Progenitor cell of endocrine pancreas (in vitro differentiated cells): ENCODE results near the gene TRPM4. TPM values are rescaled to one million over a fixed set of nuclear protein-coding genes. Genes with fewer than 3 reads are reported as not detected.
"Not testable (repeated sequence)": the region's sequence is repeated elsewhere in the genome, so short reads cannot be mapped to it uniquely, and the experiment has no call there.

ENCODE experiments used
- DNase-seq: peaks from one replicate; pipeline ENCODE4 v3.0.0; 2021; ENCODE audit warnings: low spot score; ENCODE audit not compliant: unreplicated experiment
- H3K27ac Mint-ChIP-seq: 2 replicates; pipeline ENCODE4 v1.8.0; 2021; ENCODE audit warnings: mild to moderate bottlenecking, moderate library complexity, mixed read lengths
- H3K27me3 Mint-ChIP-seq: 2 replicates; pipeline ENCODE4 v1.8.0; 2021; ENCODE audit warnings: mixed read lengths
- H3K36me3 Mint-ChIP-seq: 2 replicates; pipeline ENCODE4 v1.8.0; 2022; ENCODE audit warnings: mixed read lengths; ENCODE audit not compliant: insufficient read depth
- H3K4me1 Mint-ChIP-seq: 2 replicates; pipeline ENCODE4 v1.8.0; 2021; ENCODE audit warnings: low read depth, mixed read lengths
- H3K4me3 Mint-ChIP-seq: 2 replicates; pipeline ENCODE4 v1.8.0; 2021; ENCODE audit warnings: low read depth, mild to moderate bottlenecking, moderate library complexity, mixed read lengths
- H3K9me3 Mint-ChIP-seq: 2 replicates; pipeline ENCODE4 v1.8.0; 2021; ENCODE audit warnings: low read depth, mixed read lengths
- total RNA-seq: library from RNA; stranded (reverse); gene quantifications from 2 replicates; pipeline ENCODE4 v1.2.1, GENCODE V29; 2021
- TF ChIP-seq, protein P1 (sequence below): fragments of 200-600 bp; sonication (generic); IDR thresholded peaks from one replicate; pipeline ENCODE4 v1.5.0; 2021; ENCODE audit warnings: antibody characterized with exemption, mild to moderate bottlenecking; ENCODE audit not compliant: unreplicated experiment

TRPM4 gene
- total RNA-seq, 1 donor from 2014 or later = 16.9 TPM

GRCh38 chr19:49118565-49119410, 38.8 kb upstream of the TRPM4 start, which contains the start of gene C19orf73:
C19orf73 (minus strand) TSS chr19:49119143; CDS start chr19:49119022, 121 bp downstream.
- Mint-ChIP-seq H3K9me3 (no peaks in the 10 kb centered on the region), H3K27me3 (peaks cover 27% of the 10 kb centered on the region), H3K27ac (peak within 1 kb of the TSS; percentile 93), H3K4me3 (peak within 1 kb of the TSS; percentile 79), H3K36me3 (no peaks in the 10 kb centered on the region), H3K4me1 (peaks cover 13% of the 10 kb centered on the region)
- TF ChIP-seq, protein P1, sequence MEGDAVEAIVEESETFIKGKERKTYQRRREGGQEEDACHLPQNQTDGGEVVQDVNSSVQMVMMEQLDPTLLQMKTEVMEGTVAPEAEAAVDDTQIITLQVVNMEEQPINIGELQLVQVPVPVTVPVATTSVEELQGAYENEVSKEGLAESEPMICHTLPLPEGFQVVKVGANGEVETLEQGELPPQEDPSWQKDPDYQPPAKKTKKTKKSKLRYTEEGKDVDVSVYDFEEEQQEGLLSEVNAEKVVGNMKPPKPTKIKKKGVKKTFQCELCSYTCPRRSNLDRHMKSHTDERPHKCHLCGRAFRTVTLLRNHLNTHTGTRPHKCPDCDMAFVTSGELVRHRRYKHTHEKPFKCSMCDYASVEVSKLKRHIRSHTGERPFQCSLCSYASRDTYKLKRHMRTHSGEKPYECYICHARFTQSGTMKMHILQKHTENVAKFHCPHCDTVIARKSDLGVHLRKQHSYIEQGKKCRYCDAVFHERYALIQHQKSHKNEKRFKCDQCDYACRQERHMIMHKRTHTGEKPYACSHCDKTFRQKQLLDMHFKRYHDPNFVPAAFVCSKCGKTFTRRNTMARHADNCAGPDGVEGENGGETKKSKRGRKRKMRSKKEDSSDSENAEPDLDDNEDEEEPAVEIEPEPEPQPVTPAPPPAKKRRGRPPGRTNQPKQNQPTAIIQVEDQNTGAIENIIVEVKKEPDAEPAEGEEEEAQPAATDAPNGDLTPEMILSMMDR = no peak
- DNase-seq = peak; percentile 91

DNA sequence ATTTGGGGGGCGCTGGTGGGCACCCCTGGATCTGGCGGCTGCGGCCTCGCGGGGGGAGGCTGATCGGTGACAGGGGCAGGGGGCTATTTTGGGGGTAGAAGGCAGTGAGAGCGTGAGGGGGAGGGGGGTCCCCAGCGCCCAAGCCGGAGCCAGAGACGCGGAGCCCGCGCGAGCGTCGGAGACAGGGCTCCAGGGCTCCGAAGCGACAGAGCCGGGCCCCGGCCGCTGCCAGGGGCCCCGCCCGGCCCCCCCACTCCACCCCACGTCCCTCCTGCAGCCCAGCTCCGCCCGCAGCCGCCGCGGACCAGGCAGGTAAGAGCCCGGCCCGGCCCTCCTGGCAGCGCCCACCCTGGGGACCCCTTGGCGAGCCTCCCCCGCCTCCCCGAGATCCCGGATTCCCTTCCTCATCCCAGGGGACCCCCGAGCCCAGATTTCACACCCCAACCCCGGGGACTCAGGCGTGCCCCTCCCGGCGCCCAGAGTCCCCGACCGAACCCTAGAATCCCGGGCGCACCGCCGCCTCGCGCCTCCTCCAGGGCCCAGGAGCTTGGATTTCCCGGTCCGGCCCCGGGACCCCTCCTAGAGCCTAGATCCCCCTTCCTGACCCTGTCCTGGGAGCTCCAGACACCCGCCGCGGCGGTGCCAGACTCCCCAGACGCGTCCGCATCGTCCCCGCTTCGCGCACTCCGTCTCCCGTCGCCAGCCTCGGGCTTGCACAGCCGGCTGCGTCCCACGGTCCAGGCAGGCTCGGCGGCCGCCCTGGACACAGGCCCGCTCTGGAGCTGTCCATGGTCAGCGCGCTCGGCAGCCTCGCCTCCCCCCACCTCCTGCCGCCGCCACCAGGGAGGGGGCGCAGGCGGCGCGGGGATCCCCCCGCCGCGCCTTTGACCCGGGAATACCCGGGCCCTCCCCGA, 37.9 kb upstream of the TRPM4 start, which contains the start of gene PPFIA3:
PPFIA3 (plus strand) TSS at position 134 of the 914 bp plus-strand sequence. CDS start 8,330 bp downstream, outside the sequence.
- peak; percentile 65 for DNase-seq
- Mint-ChIP-seq H3K9me3 (no peaks in the 10 kb centered on the region), H3K27ac (peak within 1 kb of the TSS; percentile 93), H3K4me3 (peak within 1 kb of the TSS; percentile 79), H3K36me3 (no peaks in the 10 kb centered on the region), H3K4me1 (peaks cover 11% of the 10 kb centered on the region), H3K27me3 (peaks cover 34% of the 10 kb centered on the region)
- TF ChIP-seq, protein P1 = no peak

DNA sequence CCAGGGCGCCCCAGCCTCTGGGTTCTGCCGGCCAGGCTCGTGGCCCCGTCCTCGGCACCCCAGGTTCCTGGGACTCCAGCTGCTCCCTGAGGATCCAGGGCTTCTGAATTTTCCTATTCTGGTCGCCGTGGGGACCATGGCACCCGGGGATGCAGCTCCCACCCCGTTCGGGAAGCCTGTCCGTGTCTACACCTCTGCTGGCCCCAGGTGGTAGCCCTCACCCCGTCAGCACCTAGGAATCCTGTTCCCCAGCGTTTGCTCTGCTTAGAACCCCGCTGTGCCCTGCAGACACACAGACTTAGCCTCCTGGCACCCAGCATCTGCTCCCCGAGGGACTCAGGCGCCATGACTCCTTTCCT, 37.3 kb upstream of the TRPM4 start:
- Mint-ChIP-seq H3K4me1 (peaks cover 8% of the 10 kb centered on the region), H3K9me3 (no peaks in the 10 kb centered on the region), H3K36me3 (no peaks in the 10 kb centered on the region), H3K27me3 (peaks cover 39% of the 10 kb centered on the region), H3K4me3 (peak overlapping the region; percentile 55), H3K27ac (no peak overlapping the region)
- TF ChIP-seq, protein P1 = no peak
- no peak for DNase-seq

GRCh38 chr19:49120868-49121267, 36.7 kb upstream of the TRPM4 start:
- no peaks in the 10 kb centered on the region for H3K9me3 Mint-ChIP-seq
- TF ChIP-seq, protein P1 = no peak
- peaks cover 41% of the 10 kb centered on the region for H3K27me3 Mint-ChIP-seq
- no peaks in the 10 kb centered on the region for H3K36me3 Mint-ChIP-seq
- peak overlapping the region; percentile 8 for H3K27ac Mint-ChIP-seq
- peak overlapping the region; percentile 55 for H3K4me3 Mint-ChIP-seq
- no peak for DNase-seq
- H3K4me1 Mint-ChIP-seq = peaks cover 8% of the 10 kb centered on the region

- H3K4me3 Mint-ChIP-seq, H3K36me3 Mint-ChIP-seq, H3K9me3 Mint-ChIP-seq, DNase-seq, H3K4me1 Mint-ChIP-seq, H3K27ac Mint-ChIP-seq: not testable (repeated sequence)
- peaks cover 41% of the 10 kb centered on the region for H3K27me3 Mint-ChIP-seq
Observed at GRCh38 chr19:49121841-49122240, 35.8 kb upstream of the TRPM4 start.

- not testable (repeated sequence) for H3K4me1 Mint-ChIP-seq, H3K9me3 Mint-ChIP-seq, DNase-seq, H3K36me3 Mint-ChIP-seq, H3K27ac Mint-ChIP-seq, H3K4me3 Mint-ChIP-seq
- H3K27me3 Mint-ChIP-seq = peaks cover 41% of the 10 kb centered on the region
Observed at GRCh38 chr19:49123285-49123684, 34.3 kb upstream of the TRPM4 start.
